GM19372 (cell line): Measurements from ENCODE around the gene RAB26.
"Not testable (repeated sequence)": the region's sequence is repeated elsewhere in the genome, so short reads cannot be mapped to it uniquely, and the experiment has no call there.

Source experiments
- ATAC-seq: cut with Tn5 transposase; IDR thresholded peaks from one replicate; pipeline ENCODE4 v1.9.1; 2021; ENCODE audit warnings: mild to moderate bottlenecking, low read depth, moderate library complexity; ENCODE audit not compliant: unreplicated experiment

RAB26 gene

GRCh38 chr16:2191446-2191706 lies 43.0 kb downstream of the RAB26 start:
- ATAC-seq = no peak

GRCh38 chr16:2194166-2194834 lies 45.9 kb downstream of the RAB26 start:
- no peak for ATAC-seq

- ATAC-seq = no peak
Observed at GRCh38 chr16:2194852-2195321, 46.5 kb downstream of the RAB26 start.

GRCh38 chr16:2195322-2196161 lies 47.1 kb downstream of the RAB26 start:
- ATAC-seq = no peak

GRCh38 chr16:2196162-2196980 lies 47.9 kb downstream of the RAB26 start, which contains the start of gene CASKIN1:
Gene CASKIN1, minus strand, starts transcription at chr16:2196605. Its CDS starts 173 bp downstream, at chr16:2196432.
- no peak for ATAC-seq

- ATAC-seq = no peak
Observed at GRCh38 chr16:2196981-2197511, 48.6 kb downstream of the RAB26 start.

GRCh38 chr16:2197765-2198164 lies 49.3 kb downstream of the RAB26 start:
- no peak for ATAC-seq

- ATAC-seq = no peak
Observed at GRCh38 chr16:2198283-2198682, 49.9 kb downstream of the RAB26 start.

- ATAC-seq = no peak
Observed at GRCh38 chr16:2199095-2199494, 50.7 kb downstream of the RAB26 start.

- no peak for ATAC-seq
Observed at GRCh38 chr16:2199621-2200139, 51.3 kb downstream of the RAB26 start.

GRCh38 chr16:2200313-2200712 lies 51.9 kb downstream of the RAB26 start:
- ATAC-seq = no peak

- ATAC-seq = not testable (repeated sequence)
Observed at GRCh38 chr16:2203119-2203688, 54.8 kb downstream of the RAB26 start.
